ENCODE measurements around the gene BCL11A.

DNA sequence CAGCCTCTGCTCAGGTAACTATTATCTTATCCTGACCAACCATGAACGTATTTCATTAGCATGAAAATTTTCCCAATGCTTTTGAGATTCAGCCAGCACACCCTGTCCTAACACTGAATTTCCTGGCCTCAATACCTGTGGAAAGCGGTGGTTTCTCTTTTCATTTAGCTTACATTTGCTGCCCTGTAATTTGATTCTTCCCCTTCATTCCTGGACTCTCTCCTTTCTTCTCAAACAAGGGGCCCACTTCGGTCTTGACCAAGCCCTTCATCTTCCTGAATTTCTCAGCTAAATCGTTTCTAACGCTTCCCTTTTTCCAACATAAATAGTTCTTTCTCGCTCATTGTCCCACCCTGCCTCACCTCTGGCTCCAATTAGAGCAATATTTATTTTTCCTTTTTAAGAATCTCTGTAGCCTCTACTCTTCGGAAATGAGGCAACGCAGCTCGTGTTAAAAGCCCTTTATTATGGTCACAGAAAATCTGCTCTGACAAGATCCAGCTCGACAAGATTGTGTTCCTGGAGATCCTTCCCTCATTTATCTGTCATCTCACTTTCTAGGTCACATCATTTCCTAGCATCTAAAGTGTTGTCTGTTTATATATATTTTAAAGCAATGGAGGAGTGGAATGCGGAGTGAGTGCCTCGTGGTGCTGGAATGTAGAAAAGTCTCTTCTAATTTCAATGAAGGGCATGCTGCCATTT lies 49.5 kb upstream of the BCL11A start:
- TF ChIP-seq POLR2AphosphoS5 (IDR thresholded peaks at IDR 0.05), result no peak
- TF ChIP-seq, protein P1, sequence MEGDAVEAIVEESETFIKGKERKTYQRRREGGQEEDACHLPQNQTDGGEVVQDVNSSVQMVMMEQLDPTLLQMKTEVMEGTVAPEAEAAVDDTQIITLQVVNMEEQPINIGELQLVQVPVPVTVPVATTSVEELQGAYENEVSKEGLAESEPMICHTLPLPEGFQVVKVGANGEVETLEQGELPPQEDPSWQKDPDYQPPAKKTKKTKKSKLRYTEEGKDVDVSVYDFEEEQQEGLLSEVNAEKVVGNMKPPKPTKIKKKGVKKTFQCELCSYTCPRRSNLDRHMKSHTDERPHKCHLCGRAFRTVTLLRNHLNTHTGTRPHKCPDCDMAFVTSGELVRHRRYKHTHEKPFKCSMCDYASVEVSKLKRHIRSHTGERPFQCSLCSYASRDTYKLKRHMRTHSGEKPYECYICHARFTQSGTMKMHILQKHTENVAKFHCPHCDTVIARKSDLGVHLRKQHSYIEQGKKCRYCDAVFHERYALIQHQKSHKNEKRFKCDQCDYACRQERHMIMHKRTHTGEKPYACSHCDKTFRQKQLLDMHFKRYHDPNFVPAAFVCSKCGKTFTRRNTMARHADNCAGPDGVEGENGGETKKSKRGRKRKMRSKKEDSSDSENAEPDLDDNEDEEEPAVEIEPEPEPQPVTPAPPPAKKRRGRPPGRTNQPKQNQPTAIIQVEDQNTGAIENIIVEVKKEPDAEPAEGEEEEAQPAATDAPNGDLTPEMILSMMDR (IDR thresholded peaks at IDR 0.05), result no peak
